CD4-positive, alpha-beta T cell treated with Interleukin-15 for 4 hours (primary cell): ENCODE measurements around the gene PRKAR2A.

Experiments used
- DNase-seq: peaks from one replicate; pipeline ENCODE4 v3.0.0-alpha.2; 2020; ENCODE audit warnings: low spot score

The PRKAR2A gene

DNA sequence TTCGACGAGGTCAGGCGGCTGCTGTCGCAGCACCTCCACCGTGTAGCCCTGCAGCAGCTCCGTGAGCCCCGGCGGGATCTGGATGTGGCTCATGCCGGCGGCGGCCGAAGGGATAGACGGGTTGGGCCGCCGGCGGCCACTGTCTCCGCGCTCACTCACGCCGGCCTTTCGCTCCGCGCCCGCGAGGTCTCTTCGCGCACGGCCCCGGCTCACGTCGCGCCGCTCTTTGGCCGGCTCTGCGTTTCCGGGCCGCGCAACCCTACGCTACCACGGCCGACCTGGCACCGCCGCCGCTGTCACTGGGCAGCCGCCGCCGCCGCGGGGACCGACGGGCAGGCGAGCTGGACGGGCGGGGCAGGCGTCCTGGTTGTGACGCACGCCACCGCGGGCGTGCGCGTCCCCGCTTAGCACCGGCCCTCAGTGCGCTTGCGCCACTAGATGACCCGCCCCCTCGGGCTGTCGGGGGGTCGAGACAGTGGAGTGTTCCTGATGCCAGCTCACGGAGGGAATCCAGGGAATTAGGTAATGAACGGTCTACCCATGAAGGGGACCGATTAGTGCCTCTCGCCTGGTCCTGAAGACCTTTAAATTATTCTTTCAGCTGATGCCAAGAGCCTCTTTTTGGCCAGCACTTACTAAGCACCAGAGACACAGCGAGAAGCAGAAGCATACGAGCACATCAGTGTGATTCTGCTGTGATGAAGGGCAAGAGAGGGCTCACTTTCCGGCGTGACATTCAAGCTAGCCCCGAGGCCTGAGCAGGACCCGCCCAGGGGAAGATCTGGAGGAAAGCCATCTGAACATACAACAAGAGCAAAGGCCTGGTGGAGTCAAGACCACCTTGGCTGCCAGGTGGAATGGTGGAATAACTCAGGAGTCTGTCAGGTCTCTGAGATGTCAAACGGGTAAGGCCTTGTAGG lies at the start of gene PRKAR2A:
TSS of gene PRKAR2A (minus strand) at position 371 of the 920 bp plus-strand sequence. CDS start at position 93, 278 bp downstream.
- DNase-seq = peak; percentile 85

DNA sequence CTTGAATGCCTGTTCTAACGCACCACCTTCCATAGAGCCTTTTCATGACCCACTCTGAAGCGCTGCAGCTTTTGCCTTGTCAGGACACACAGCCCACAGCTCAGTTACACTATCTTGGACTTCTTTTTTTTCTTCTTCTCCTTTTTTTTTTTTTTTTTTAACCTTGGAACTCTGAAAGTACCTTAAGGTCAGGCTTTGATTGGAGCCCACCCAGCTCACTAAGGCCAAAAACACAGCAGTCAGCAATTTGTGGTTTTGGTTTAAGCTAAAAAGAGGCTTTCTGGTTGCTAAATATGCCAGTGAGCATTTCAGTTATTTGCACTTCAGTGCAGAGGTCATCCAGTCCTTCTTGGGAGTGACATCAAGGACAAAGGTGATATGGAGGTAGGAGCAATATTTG lies 49.3 kb upstream of the PRKAR2A start:
- DNase-seq = no peak

DNA sequence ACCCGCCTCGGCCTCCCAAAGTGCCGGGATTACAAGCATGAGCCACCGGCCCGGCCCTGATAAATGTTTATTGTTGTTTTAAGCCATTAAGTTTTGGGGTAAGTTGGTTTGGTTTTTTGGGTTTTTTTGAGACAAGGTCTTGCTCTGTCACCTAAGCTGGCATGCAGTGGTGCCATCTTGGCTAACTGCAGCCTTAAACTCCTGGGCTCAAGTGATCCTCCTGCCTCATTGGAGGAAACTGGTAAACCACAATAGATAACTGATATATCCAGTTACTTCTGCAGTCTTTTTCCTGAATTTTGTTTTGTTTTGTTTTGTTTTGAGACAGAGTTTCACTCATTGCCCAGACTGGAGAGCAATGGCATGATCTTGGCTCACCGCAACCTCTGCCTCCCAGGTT lies 46.8 kb upstream of the PRKAR2A start:
- DNase-seq = no peak

DNA sequence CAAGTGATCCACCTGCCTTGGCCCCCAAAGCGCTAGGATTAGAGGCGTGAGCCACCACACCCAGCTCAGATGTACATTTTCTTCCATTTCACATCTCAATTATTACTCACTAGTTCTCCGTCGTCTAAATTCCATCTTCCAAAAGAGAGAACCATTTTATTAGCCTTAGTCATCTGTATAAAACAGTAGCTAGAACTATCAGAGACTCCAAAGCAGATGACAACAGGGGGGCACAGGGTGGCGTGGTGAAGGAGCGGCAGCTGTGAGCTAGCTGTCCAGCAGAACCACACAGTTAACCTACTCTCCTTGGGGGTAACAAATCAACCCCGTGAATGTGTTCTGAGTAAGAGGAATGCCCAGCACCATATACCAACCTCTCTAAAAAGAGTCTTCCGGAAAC lies 43.9 kb upstream of the PRKAR2A start:
- DNase-seq = no peak

DNA sequence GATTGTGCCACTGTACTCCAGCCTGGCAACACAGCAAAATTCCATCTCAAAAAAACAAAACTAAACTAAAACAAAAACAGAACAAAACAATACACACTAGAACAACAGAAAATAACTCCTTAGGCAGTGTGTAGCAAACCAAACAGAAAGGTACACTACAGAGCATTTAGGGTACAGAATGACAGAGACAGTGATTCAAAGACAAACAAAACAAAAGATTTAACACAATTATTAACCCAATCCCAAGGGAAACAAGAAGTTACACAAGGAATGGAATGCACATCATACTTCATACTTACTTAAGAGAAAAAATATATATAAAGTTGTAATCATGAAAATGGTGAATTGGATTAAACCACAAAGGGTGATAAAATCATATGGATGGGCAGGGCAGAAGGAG lies 38.1 kb upstream of the PRKAR2A start:
- no peak for DNase-seq

DNA sequence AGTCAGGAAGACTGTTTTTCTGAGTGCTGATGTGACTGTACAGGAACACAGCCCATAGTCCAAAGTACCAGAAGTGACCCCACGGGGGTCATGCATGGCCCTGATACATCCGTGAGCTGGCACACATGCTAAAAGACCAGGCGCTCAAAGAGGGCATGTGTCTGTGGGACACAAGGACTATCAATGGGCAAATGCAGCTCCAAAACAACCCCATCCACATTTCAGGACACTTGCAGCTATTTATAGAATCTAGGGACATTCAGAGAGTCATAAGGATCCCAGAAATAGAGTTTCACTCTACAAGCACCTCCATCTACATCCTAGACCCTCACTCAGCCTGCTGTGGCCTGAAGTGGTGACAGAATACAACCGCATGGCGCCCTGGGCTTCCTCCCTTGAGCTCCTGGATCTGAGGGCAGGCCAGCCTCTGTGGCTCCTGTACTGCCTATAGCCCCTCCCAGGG lies 34.0 kb upstream of the PRKAR2A start:
- DNase-seq = no peak

DNA sequence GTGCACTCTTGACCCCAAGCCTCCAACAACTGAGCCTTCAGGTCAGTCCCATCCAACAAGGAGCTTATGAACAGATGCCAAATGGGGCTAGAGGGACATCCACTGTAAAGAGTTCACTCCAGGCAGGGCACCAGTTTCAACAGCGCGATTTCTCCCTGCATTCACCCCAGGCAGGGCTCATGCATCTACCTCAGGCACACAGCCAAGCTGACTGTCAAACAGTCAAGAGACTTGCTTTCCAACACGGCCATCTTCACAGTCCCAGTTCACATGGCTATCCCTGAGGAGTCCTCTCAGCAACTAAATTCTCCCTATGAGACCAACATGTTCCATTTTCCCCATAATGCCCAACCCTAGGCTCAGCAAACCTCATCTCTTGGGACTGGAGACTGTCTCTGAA lies 33.3 kb upstream of the PRKAR2A start:
- DNase-seq = no peak

DNA sequence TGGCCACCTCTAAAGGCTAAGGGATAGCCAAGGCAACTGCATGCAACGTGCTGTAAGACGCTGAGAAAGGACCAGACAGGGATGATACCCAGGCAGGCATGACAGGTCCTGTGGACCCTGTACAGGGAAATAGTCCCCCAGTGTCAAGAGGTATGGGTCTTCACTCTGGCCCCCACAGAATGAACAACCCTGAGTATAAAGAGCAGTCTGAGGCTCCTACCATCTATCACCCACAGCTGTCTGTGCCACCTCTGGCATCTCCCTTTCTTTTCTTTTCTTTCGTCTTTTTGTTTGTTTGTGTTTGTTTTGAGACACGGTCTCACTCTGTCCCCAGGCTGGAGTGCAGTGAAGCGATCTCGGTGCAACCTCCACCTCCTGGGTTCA lies 32.3 kb upstream of the PRKAR2A start:
- no peak for DNase-seq

DNA sequence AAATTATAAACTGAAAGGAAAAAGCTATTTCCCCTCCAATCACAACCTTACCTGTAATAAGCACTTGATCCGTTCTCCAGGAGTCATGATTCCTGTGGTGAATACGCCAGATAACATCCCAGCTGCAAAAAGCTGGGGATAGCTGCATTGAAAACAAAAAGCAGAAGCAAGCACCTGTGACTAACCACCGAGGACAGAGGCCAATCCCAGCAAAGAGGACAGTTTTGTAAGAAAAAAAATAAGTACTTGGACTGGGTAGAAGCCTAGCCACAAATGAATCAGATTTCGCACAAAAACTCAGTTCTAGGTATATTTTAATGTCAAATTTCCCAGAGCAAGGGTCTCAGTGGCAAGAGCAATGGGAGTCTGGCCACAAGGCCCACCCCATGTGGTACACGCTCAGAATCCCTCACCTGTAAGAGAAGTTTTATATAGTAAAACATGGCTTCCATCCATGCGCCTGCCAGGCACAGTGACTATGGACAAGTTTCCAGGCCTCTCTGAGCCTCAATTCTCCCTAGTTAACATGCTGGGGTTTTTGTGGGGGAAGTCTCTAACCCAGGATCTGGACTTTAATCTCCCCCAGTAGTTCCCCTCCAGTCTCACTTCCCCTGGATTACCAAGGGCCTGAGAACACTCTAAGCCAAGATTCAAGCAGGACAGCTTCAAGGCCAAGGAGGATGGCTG lies 31.8 kb upstream of the PRKAR2A start:
- no peak for DNase-seq

DNA sequence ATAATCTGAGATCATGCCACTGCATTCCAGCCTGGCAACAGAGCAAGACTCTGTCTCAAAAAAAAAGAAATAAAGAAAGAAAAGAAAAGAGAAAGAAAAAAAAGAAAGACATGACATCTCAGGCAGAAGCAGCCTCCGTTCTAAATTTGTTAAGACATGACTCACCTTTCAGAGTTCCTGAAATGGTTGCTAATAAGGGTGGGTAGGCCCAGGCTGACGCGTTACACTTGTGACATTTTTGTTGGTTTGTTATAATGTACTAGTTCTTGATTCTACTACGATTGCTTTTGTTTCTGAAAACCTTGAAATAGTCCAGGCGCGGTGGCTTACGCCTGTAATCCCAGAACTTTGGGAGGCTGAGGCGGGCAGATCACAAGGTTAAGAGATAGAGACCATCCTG lies 30.0 kb upstream of the PRKAR2A start:
- DNase-seq = no peak

DNA sequence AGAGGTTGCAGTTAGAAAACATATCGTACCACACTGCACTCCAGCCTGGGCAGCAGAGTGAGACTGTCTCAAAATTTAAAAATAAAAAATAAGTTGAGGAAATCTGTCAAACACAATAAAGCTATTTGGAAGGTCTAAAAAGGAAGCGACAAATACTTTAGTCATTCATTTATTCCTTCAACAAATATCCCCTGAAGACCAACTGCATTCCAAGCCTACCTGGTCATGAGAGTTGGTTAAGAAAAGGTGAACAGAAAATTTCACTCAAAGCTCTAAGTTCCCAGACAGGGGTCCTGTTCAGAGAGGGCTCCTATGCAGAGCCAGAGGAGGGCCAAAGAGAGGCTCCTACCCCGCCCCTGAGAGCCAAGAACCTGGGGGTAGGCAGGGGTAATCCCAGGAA lies 15.4 kb upstream of the PRKAR2A start:
- no peak for DNase-seq

DNA sequence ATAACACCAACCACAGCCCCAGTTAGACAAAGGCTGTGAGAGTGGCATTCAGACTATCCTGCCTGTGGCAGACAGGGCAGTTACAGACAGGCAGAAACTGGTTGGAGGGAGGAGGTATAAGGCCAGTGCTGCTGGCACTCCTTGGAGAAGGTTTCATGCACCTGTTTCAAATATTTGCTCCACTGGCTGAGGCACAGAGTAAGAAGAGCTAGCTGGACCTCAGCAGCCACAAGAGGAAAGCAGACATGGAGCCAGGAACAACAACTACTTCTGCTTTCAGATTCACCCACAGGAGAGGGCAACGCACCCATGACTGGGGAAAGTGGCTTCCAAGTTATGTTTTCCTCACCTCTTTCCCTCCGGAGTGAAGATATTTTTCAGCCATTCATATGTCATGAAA lies 11.5 kb upstream of the PRKAR2A start:
- no peak for DNase-seq

DNA sequence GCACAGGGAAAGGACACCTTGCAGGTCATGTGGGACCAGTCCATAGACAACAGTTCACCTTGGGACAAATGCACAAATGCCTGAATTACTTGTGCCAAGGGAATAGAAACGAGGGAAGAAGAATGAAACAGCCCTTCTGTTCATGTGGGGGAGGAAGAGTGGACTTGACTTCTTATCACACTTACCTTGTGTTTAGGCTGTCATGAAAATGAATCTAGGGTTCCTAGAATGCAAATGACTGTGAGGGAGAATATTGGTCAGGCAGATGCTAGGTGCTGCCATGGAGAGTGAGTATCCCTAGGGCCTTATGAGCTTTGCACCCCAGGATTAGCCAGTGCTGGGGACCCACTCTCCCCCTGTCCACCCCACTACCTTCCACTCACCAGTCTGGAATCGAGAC lies 11.0 kb upstream of the PRKAR2A start:
- DNase-seq = no peak

DNA sequence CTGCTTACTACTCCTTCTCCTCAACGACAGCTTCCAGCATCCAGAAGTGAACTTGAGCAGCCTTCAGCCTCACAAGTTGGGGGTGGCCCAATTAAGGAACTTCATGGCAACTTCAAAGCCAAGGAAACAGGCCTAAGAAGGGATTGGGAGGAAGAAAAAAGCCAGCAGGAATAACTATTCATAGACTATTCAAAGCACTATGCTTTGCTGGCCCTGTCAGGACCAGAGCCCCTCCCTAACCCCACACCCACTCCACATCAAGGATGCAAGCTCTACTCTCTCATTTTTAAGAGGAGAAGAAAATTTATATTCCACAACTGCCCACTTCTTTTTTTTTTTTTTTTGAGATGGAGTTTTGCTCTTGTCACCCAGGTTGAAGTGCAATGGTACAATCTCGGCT lies 10.0 kb upstream of the PRKAR2A start:
- no peak for DNase-seq

DNA sequence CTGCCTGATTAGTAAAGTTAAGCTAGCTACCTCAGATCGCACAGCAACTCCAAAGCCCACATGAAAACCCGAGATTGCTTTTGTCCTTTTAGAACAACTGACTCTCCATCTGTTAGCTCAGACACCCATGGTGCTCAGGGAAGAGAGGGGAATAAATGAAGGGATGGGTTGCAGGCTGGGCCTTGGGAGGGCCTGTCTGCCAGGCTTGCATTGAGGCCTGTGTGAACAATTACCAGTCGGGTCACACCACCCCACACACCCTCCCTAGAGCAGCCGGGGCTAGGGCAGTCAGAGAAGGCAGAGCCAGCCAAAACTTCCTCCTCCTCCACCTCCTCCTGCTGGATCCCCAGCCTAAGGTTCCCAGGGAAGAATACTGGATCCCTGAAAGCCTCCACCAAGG lies 8.8 kb upstream of the PRKAR2A start:
- no peak for DNase-seq

DNA sequence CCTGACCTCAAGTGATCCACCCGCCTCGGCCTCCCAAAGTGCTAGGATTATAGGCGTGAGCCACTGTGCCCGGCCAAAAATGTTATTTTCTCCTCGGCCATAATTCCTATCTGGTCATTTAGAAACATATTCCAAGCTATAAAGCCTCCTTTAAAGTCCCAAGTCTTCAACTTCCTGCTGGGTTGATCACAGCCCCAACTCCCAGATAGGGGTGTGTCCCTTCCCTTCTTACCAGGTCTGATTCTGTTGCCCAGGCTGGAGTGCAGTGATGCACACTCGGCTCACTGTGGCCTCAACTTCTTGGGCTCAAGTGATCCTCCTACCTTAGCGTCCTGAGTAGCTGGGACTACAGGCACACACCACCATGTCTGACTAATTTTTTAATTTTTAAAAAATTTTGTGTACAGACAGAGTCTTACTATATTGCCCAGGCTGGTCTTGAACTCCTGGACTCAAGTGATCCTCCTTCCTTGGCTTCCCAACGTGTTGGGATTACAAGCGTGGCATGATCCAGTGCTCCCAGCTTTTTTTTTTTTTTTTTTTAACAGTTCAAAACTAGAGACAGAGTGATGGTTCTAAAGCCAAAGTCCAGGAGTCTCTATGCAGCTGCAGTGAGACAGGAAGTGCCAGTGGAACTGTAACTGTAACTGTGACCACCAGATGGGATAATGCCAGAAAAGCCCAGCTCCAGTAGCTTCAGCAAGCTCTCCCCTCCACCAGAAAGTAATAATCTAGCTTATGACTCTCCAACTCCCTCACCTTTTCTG lies 8.2 kb upstream of the PRKAR2A start:
- no peak for DNase-seq

DNA sequence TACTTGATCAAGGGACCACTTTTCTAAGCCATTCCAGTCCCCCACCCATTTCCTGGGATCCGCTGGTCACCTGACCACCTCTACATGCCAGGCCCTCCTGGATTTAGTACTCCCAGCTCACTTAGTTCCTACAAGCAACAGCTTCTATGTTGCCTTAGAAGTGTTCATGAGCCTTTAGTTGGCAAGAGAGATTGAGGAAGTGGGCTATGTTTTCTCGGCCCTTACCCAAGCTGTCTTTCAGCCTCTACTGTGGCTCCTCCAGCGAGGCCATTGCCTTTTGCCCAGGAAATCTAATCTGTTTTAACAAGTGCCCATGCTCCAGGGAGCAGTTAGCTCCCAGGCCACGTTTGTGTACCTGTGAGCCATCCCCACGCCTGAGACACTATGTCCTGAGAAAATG lies 4.5 kb upstream of the PRKAR2A start:
- DNase-seq = no peak

DNA sequence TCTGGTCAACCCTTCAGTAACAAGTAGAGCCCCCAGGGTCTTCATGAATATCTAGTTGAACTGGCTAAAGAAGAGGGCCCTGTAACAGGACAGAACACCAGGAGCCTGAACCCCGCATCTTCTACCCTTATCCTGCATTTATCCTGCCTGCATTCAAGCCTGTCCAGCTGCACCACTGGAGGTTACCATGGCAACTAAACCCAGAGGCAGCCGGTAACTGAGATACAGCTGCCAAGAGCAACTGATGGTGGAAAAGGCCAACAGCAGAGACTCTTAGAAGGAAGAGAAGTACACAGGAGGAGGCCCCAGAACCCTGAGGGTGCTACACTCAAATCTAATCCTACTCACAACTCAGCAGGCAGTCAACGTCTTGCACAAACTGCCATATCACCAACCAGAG lies 3.7 kb upstream of the PRKAR2A start:
- no peak for DNase-seq

DNA sequence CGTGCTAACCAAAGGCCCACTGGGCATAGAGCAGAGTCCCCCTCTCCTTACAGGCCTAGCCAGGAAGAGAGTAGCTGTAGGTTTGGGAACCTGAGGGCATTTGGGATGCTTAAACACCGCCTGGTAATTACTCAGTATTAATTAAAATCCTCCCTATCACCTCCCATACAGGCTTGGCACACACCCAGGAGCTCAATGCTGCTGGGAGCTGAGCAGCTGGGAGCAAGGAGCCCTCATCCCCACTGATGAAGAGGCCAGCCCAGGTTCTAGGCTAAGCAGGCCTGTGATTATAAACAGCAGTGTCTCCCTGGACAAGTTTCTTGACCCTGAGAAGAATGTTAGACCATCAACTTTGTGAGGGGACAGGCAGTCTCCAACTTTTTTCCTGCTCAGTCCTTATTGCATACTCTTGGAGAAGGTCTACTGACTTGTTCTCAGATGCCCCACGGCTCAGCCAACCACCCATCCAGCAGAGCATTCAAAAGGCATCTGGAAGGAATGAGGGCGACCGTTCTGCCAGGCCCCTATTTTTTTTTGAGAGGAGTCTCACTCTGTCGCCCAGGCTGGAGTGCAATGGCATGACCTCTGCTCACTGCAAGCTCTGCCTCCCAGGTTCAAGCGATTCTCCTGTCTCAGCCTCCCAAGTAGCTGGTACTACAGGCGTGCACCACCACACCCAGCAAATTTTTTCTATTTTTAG lies 1.3 kb upstream of the PRKAR2A start:
- no peak for DNase-seq

DNA sequence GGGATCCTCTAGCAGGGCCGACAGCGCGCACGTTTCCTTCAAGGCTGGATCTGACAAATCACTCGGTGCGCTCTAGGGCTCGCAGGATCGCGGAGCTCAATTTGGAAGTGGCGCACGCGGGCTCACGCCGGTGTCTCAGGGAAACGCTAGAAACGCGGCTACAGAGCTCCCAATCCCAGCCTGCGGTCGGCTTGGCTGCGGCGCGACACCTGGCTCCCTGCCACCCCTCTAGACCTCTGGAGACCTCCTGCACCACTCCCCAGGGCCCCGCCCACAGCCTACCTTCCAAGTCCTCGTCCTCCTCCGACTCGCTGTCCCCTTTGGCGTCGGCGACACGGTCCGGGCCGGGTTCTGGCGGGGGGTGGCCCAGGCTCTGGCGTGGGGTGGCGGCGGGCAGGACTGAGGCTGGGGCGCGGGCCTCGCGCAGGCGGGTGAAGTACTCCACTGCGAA lies 596 bp downstream of the PRKAR2A start:
- DNase-seq = peak; percentile 31

DNA sequence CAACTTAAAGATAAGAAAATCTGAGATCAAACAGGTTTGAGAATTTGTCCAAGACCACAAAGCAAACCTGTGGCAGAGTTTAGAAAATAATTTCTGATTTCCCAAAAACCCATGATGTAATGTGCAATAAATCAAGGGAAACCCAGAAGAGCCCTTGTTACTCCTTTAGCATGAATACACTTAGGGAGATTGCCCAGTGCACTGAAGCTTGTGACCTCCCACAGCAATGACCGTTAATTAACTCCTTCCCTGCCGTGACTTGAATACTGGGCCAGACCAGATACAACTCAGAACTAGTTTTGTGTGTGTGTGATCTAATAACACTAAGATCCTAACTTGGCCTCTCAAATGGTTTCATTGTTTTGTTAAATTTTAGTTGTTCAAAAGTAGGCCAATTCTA lies 2.5 kb downstream of the PRKAR2A start:
- DNase-seq = no peak

DNA sequence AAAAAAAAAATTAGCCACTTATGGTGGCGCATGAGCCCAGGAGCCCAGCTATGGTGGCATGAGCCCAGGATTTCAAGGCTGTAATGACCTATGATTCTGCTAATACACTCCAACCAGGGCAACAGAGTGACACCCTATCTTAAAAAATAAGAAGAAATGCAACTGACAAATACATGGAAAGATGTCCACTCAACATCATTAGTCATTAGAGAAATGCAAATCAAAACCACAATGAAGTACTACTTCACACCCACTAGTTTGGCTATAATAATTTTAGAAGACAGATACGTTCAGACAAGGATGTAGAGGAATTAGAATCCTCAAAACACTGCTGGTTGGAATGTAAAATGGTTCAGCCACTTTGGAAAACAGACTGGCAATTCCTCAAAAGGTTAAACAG lies 10.5 kb downstream of the PRKAR2A start:
- no peak for DNase-seq
